Loucy (cell line): Measurements from ENCODE around the gene ZNF280D.

Experiments
- H2AFZ ChIP-seq: fragments of 200-600 bp; sonication (generic); 2 replicates; pipeline ENCODE4 v1.6.0; 2016; ENCODE audit warnings: antibody characterized with exemption, mild to moderate bottlenecking, low read length, moderate library complexity
- H3F3A ChIP-seq: fragments of 200-600 bp; 2 replicates; pipeline ENCODE4 v1.6.0; 2016; ENCODE audit warnings: antibody characterized with exemption, low read depth, mild to moderate bottlenecking
- H3K27me3 ChIP-seq: fragments of 200-600 bp; sonication (generic); 2 replicates; pipeline ENCODE4 v1.6.1; 2014; ENCODE audit warnings: low read length, mild to moderate bottlenecking; ENCODE audit not compliant: insufficient read depth, poor library complexity, severe bottlenecking
- H3K36me3 ChIP-seq: fragments of 200-600 bp; sonication (generic); 2 replicates; pipeline ENCODE4 v1.6.1; 2016; ENCODE audit warnings: low read length; ENCODE audit not compliant: insufficient read depth
- H3K4me1 ChIP-seq: fragments of 200-600 bp; sonication (generic); 2 replicates; pipeline ENCODE4 v1.5.1; 2014; ENCODE audit warnings: low read length, mild to moderate bottlenecking; ENCODE audit not compliant: insufficient read depth, poor library complexity, severe bottlenecking
- H3K4me2 ChIP-seq: fragments of 200-600 bp; sonication (generic); 2 replicates; pipeline ENCODE4 v1.6.0; 2014; ENCODE audit warnings: antibody characterized with exemption, low read length, low read depth, mild to moderate bottlenecking; ENCODE audit not compliant: poor library complexity, severe bottlenecking
- H3K4me3 ChIP-seq: fragments of 200-600 bp; sonication (generic); 2 replicates; pipeline ENCODE4 v1.5.1; 2014; ENCODE audit warnings: low read length, mild to moderate bottlenecking, mixed read lengths; ENCODE audit not compliant: poor library complexity, severe bottlenecking
- H3K79me2 ChIP-seq: fragments of 200-600 bp; sonication (generic); 2 replicates; pipeline ENCODE4 v1.6.1; 2014; ENCODE audit warnings: low read length; ENCODE audit not compliant: insufficient read depth
- H3K9ac ChIP-seq: fragments of 200-600 bp; sonication (generic); 2 replicates; pipeline ENCODE4 v1.6.0; 2014; ENCODE audit warnings: mild to moderate bottlenecking, low read depth, low read length, moderate library complexity; ENCODE audit not compliant: poor library complexity, severe bottlenecking
- H3K9me2 ChIP-seq: fragments of 200-600 bp; sonication (generic); replicated peaks from 2 replicates; pipeline ENCODE4 v1.6.1; 2016; ENCODE audit warnings: low read depth, low read length, mixed read lengths
- H3K9me3 ChIP-seq: fragments of 200-600 bp; sonication (generic); 2 replicates; pipeline ENCODE4 v1.6.1; 2014; ENCODE audit warnings: mild to moderate bottlenecking, antibody characterized with exemption, low read length, low read depth; ENCODE audit not compliant: insufficient read depth
- H4K20me1 ChIP-seq: fragments of 200-600 bp; sonication (generic); 2 replicates; pipeline ENCODE4 v1.6.0; 2014; ENCODE audit warnings: antibody characterized with exemption, low read length, mild to moderate bottlenecking; ENCODE audit not compliant: insufficient read depth, poor library complexity, severe bottlenecking
- CTCF ChIP-seq: fragments of 200-600 bp; sonication (generic); conservative IDR thresholded peaks from 2 replicates; pipeline ENCODE4 v1.5.1; 2014; ENCODE audit warnings: mild to moderate bottlenecking, antibody characterized with exemption, low read length
- EZH2phosphoT487 ChIP-seq: fragments of 200-600 bp; IDR thresholded peaks from 2 replicates; pipeline ENCODE4 v1.6.1; 2018; ENCODE audit warnings: antibody characterized with exemption, mild to moderate bottlenecking, moderate library complexity, borderline replicate concordance

Gene ZNF280D

GRCh38 chr15:56608140-56608778, 125.0 kb downstream of the ZNF280D start:
- H4K20me1 ChIP-seq, result no peaks in the 10 kb centered on the region
- H3K79me2 ChIP-seq, result no peaks in the 10 kb centered on the region
- H3K36me3 ChIP-seq, result no peaks in the 10 kb centered on the region
- H3K9me3 ChIP-seq, result 0 out of 2 replicates have a peak, but pooled peaks cover 4% of the 10 kb centered on the region
- H3K4me1 ChIP-seq, result peaks cover 26% of the 10 kb centered on the region
- peak overlapping the region; percentile 83 for H2AFZ ChIP-seq
- H3K4me2 ChIP-seq, result peak overlapping the region; percentile 63
- peak overlapping the region; percentile 49 for H3K9ac ChIP-seq
- no peaks in the 10 kb centered on the region for H3K9me2 ChIP-seq
- peak overlapping the region; percentile 47 for H3K4me3 ChIP-seq
- no peaks in the 10 kb centered on the region for H3F3A ChIP-seq
- no peaks in the 10 kb centered on the region for H3K27me3 ChIP-seq
- TF ChIP-seq CTCF, result no peak
- TF ChIP-seq EZH2phosphoT487, result no peak

- no peak for TF ChIP-seq CTCF
- no peak for TF ChIP-seq EZH2phosphoT487
- H3F3A ChIP-seq, result no peaks in the 10 kb centered on the region
- H3K9ac ChIP-seq, result no peak overlapping the region
- H3K9me2 ChIP-seq, result no peaks in the 10 kb centered on the region
- H3K9me3 ChIP-seq, result peaks cover 12% of the 10 kb centered on the region
- H2AFZ ChIP-seq, result no peak overlapping the region
- no peaks in the 10 kb centered on the region for H3K79me2 ChIP-seq
- H3K27me3 ChIP-seq, result no peaks in the 10 kb centered on the region
- H3K4me2 ChIP-seq, result no peak overlapping the region
- H4K20me1 ChIP-seq, result no peaks in the 10 kb centered on the region
- no peaks in the 10 kb centered on the region for H3K36me3 ChIP-seq
- H3K4me1 ChIP-seq, result peaks cover 1% of the 10 kb centered on the region
- no peak overlapping the region for H3K4me3 ChIP-seq
These were observed 131.1 kb downstream of the ZNF280D start for GRCh38 chr15:56602253-56602652.

- TF ChIP-seq CTCF, result no peak
- no peak for TF ChIP-seq EZH2phosphoT487
- H3K79me2 ChIP-seq, result no peaks in the 10 kb centered on the region
- H3K9me2 ChIP-seq, result no peaks in the 10 kb centered on the region
- H2AFZ ChIP-seq, result no peak overlapping the region
- H3F3A ChIP-seq, result no peaks in the 10 kb centered on the region
- H3K4me1 ChIP-seq, result no peaks in the 10 kb centered on the region
- no peaks in the 10 kb centered on the region for H3K36me3 ChIP-seq
- H3K9ac ChIP-seq, result no peak overlapping the region
- H3K27me3 ChIP-seq, result no peaks in the 10 kb centered on the region
- H3K4me3 ChIP-seq, result no peak overlapping the region
- no peaks in the 10 kb centered on the region for H4K20me1 ChIP-seq
- H3K4me2 ChIP-seq, result no peak overlapping the region
- H3K9me3 ChIP-seq, result peaks cover 12% of the 10 kb centered on the region
These were observed 132.9 kb downstream of the ZNF280D start for GRCh38 chr15:56600380-56600779.
